NCI-H2029 treated with DMSO at 0.1 percent for 48 hours (cell line): Measurements from ENCODE around the gene ALOX12.
"Not testable (repeated sequence)": the region's sequence is repeated elsewhere in the genome, so short reads cannot be mapped to it uniquely, and the experiment has no call there.

ENCODE experiments used
- DNase-seq: peaks from one replicate; lab custom pipeline; 2025; lab: John Stamatoyannopoulos, UW

The ALOX12 gene

DNA sequence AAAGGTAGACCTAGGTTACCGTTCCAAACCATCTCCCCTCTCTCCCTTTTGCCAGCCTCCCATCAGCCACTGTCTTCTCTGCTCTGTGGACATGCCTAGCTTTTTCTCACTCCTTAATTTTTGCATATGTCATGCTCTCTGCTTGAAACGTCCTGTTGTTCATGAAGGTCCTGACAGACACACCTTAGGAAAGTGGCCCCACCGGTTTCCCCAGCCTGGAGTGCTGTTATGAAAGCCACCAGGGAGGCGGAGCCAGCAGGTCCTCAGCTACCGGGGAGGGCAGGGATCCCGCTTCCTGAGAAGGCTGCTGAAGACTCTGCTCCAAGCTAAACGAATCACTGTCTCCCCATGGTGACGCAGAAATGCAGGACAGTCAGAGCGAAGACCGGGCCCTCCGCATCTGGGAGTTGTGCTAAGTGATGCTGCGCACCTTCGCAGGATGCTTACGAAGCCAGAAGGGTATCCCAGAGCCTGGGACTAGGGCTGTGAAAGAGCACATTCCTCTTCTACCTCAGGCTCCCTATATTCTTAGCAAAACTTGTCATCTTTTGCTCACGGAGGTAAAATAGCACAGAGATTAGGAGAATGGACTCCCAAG lies 50.4 kb downstream of the ALOX12 start:
- DNase-seq: peak; percentile 18

DNA sequence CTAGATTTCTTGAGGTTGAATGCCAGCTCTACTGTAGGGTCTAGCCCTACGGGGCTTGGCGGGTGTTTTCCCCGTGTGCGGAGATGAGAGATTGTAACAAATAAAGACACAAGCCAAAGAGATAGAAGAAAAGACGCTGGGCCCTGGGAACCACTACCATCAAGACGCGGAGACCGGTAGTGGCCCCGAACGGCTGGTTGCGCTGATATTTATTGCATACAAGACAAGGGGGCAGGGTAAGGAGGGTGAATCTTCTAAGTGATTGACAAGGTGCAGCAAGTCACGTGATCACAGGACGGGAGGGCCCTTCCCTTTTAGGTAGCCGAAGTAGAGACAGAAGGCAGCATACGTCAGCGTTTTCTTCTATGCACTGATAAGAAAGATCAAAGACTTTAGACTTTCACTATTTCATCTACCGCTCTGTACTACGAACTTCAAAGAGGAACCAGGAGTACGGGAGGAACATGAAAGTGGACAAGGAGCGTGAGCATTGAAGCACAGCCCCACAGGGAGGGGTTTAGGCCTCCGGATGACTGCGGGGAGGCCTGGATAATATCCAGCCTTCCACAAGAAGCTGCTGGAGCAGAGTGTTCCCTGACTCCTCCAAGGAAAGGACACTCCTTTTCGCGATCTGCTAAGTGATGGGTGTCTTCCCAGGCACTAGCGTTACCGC lies 51.0 kb downstream of the ALOX12 start:
- DNase-seq: not testable (repeated sequence)

DNA sequence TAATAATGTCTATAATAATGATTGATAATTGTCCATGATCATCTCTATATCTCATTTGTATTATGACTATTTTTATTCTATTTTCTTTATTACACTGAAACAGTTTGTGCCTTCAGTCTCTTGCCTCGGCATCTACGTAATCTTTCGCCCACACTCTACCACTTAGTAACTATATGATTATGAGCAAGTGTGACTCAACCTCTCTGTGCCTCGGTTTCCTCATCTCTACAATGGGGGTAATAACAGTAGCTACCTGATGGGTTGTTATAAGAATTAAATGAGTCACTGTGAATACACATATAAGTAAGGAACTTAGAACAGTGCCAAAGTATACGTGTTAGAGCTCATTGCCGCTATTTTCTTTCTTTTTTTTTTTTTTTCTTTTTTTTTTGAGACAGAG lies 51.7 kb downstream of the ALOX12 start:
- no peak for DNase-seq

DNA sequence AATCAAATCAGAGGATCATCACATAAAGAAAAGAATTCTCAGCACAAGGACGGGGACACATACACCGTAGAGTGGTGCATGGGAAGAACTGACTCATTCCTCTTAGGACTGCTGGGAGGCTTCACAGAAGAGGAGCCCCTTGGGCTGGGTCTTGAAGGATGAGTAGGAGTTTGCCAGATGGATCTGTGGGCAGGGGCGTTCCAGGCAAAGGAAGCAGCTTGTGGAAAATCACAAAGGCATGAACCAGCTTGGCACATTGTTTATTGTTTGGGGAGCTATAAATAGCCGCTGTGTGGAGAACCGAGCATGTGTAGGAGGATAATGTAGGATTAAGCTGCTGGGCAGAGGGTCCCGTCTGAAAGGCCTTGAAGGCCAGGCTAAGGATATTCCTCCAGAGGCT lies 53.1 kb downstream of the ALOX12 start:
- no peak for DNase-seq

DNA sequence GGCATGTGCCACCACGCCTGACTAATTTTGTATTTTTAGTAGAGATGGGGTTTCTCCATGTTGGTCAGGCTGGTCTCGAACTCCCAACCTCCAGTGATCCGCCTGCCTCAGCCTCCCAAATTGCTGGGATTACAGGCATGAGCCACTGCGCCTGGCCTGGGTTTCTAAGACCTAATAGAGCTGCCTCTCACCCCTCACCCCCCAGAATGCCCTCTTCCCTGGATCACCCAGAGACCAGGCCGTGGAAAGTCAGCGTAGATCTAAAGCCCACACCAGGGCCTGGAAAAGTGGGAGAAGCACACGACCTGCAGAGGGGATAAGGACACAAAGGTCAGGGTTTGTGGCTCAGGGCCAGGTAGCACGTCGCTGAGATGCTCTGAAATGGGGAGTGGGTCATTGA lies 54.7 kb downstream of the ALOX12 start:
- DNase-seq: not testable (repeated sequence)

DNA sequence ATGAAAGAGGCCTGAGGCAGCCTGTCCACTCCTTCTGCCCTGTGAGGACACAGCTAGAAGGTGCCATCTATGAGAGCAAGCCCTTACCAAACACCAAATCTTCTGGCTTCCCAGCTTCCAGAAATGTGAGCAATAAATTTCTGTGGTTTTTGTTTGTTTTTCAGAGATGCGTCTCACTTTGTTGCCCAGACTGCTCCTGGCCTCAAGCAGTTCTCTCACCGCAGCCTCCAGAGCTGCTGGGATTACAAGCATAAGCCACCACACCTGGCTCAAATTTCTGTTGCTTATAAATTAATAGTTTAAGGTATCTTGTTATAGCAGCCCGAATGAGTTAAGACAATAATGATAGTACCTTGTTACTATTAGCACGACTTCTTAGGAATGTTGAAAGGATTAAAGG lies 60.5 kb downstream of the ALOX12 start:
- DNase-seq: no peak

DNA sequence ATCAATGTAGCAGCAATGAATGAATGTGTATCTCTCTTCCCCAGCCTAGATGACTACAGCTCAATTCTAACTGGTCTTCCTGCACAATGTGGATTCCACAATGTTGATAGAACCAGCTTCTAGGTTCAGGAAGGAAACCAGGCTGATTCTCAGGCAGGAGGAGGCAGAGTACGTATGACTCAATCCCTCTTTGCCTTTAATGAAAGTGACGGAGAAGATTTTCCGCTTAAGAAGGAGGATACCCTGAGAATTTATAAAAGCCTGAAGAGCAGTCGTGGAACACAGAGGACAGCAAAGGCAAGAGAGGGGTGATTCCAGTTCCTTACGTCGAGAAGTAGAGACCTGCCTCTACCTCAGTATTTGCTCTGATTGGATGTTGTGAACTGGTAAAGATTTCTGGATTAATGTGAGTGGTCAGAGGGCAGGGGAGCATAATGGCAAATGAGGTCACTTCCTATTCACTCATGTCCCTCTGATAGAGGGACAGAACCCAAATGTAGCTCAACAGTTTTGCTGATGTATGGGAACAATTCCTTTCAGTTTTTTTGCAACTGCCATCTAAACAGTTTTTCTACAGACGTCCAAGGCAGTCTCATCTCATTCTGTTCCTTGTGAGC lies 63.1 kb downstream of the ALOX12 start:
- DNase-seq: no peak
